Lower leg skin (tissue), 3 donors: Measurements from ENCODE around the gene SCTR.

ENCODE experiments used
- CTCF ChIP-seq, 3 donors: fragments of 450-650 bp; IDR thresholded peaks; one replicate each; pipeline ENCODE4 v1.5.1; 2016; ENCODE audit warnings: antibody characterized with exemption in 3 of 3, mild to moderate bottlenecking in 3 of 3, moderate library complexity in 2 of 3
- POLR2A ChIP-seq, 2 donors: fragments of 450-650 bp; IDR thresholded peaks; one replicate each; pipeline ENCODE4 v1.6.1; 2016 to 2017; ENCODE audit warnings: antibody characterized with exemption in 2 of 2, mild to moderate bottlenecking in 1 of 2, moderate library complexity in 1 of 2

GRCh38 chr2:119548516-119549120 lies 24.3 kb upstream of the SCTR start:
- no peak for TF ChIP-seq CTCF (IDR thresholded peaks at IDR 0.05)
- no peak for TF ChIP-seq POLR2A (IDR thresholded peaks at IDR 0.05)
